WI38 (cell line): Measurements from ENCODE around the gene SIAH2.
"Not testable (repeated sequence)": the region's sequence is repeated elsewhere in the genome, so short reads cannot be mapped to it uniquely, and the experiment has no call there.

Experiments used
- H3K4me3 ChIP-seq: 2 replicates; pipeline ENCODE4 v1.5.1; 2011; ENCODE audit warnings: low read depth, mild to moderate bottlenecking, control low read depth, low read length
- TF ChIP-seq, protein P1 (sequence below): IDR thresholded peaks from 2 replicates; pipeline ENCODE4 v1.5.1; 2012; ENCODE audit warnings: low read depth, mild to moderate bottlenecking, control low read depth, low read length

SIAH2 gene

GRCh38 chr3:150800722-150801121 lies 37.8 kb upstream of the SIAH2 start:
- no peak overlapping the region for H3K4me3 ChIP-seq

GRCh38 chr3:150798122-150798618 lies 35.2 kb upstream of the SIAH2 start:
- TF ChIP-seq, protein P1, sequence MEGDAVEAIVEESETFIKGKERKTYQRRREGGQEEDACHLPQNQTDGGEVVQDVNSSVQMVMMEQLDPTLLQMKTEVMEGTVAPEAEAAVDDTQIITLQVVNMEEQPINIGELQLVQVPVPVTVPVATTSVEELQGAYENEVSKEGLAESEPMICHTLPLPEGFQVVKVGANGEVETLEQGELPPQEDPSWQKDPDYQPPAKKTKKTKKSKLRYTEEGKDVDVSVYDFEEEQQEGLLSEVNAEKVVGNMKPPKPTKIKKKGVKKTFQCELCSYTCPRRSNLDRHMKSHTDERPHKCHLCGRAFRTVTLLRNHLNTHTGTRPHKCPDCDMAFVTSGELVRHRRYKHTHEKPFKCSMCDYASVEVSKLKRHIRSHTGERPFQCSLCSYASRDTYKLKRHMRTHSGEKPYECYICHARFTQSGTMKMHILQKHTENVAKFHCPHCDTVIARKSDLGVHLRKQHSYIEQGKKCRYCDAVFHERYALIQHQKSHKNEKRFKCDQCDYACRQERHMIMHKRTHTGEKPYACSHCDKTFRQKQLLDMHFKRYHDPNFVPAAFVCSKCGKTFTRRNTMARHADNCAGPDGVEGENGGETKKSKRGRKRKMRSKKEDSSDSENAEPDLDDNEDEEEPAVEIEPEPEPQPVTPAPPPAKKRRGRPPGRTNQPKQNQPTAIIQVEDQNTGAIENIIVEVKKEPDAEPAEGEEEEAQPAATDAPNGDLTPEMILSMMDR = no peak
- H3K4me3 ChIP-seq = no peak overlapping the region

More at GRCh38 chr3:150800722-150801121, 37.8 kb upstream of the SIAH2 start:
- TF ChIP-seq, protein P1 = no peak

GRCh38 chr3:150797155-150797554 lies 34.2 kb upstream of the SIAH2 start:
- H3K4me3 ChIP-seq = no peak overlapping the region

DNA sequence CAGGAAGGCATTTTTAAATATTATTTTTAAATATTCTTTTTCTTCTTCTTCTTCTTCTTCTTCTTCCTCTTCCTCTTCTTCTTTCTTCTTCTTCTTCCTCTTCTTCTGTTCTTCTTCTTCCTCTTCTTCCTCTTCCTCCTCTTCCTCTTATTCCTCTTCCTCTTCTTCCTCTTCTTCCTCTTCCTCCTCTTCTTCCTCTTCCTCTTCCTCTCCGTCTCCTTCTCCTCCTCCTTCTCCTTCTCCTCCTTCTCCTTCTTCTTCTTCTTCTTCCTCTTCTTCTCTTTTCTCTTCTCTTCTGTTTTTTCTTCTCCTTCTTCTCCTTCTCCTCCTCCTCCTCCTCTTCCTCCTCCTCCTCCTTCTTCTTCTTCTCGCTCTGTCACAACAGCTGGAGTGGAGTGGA lies 33.6 kb upstream of the SIAH2 start:
- not testable (repeated sequence) for H3K4me3 ChIP-seq

More at GRCh38 chr3:150797155-150797554, 34.2 kb upstream of the SIAH2 start:
- TF ChIP-seq, protein P1 = no peak

GRCh38 chr3:150793641-150794040 lies 30.7 kb upstream of the SIAH2 start:
- H3K4me3 ChIP-seq = no peak overlapping the region

GRCh38 chr3:150790629-150791028 lies 27.7 kb upstream of the SIAH2 start:
- TF ChIP-seq, protein P1 = no peak
- no peak overlapping the region for H3K4me3 ChIP-seq

More at GRCh38 chr3:150793641-150794040, 30.7 kb upstream of the SIAH2 start:
- TF ChIP-seq, protein P1 = no peak

DNA sequence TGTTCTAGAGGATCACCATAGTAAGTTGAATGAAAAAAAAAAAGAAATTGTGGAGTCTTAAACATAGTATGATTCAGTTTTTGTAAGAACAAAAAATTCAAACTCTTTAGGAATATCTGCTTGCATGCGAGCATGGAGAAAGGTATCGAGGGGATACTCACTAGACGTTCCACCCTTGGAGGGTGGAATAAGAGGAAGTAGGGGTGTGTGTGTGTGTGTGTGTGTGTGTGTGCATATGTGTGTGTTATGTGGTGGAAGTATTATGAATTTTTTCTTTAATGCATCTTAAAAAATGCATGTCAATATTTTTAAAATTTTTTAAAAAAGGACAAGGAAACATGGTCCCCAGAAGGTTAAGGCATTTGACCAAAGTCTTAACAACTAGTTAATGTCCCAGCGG lies 26.5 kb upstream of the SIAH2 start:
- H3K4me3 ChIP-seq = no peak overlapping the region
- TF ChIP-seq, protein P1 = no peak

- TF ChIP-seq, protein P1 = peak; percentile 91
- H3K4me3 ChIP-seq = no peak overlapping the region
Observed at GRCh38 chr3:150787741-150788370, 24.9 kb upstream of the SIAH2 start.
